Activated CD4-positive, alpha-beta T cell treated with anti-CD3 and anti-CD28 coated beads for 24 hours (primary cell): Measurements from ENCODE around the gene TIAM2.
"Not testable (repeated sequence)": the region's sequence is repeated elsewhere in the genome, so short reads cannot be mapped to it uniquely, and the experiment has no call there.

ENCODE experiments used
- DNase-seq, 2 donors: peaks; one replicate each; pipeline ENCODE4 v3.0.0-alpha.2; 2020; ENCODE audit warnings: low read depth in 2 of 2

The TIAM2 gene

GRCh38 chr6:155162682-155163081, 167.6 kb downstream of the TIAM2 start:
- DNase-seq, result no peak

DNA sequence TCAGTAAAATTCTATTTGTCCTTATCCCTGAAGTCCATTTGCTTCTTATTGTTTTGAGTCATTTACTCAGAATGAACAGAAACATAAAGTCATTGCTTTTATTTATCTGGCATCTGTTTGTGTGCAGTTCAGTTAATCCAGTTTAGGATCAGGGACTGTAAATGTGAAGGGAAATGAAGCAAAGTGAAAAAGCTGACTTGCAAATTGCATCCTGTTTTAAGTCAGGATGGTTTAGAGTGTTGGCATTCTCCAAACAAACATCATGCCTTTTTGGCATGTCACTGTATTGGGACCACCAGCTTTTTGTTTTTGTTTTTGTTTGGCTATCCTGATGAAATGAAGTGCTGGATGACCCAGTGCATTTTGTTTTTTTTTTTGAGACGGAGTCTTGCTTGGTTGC, 168.5 kb downstream of the TIAM2 start:
- no peak for DNase-seq

- no peak for DNase-seq
Measured at GRCh38 chr6:155165029-155165710, 170.1 kb downstream of the TIAM2 start.

DNA sequence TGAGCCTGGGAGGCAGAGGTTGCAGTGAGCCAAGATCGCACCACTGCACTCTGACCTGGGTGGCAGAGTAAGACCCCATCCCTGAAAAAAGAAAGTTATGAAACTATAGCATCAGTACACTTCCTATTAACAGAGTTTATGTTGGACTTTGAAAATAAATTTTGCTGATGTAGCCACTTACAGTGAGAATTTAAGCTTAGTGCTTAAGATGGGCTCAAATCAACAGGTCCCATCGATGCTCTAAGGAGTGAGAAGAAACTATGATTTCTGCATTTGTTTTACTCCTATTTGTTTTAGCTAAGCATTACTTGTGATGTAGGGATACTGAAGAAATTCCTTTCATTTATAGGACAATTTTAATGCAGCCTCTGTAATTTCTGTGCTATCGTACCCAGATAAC, 175.4 kb downstream of the TIAM2 start:
- no peak for DNase-seq

DNA sequence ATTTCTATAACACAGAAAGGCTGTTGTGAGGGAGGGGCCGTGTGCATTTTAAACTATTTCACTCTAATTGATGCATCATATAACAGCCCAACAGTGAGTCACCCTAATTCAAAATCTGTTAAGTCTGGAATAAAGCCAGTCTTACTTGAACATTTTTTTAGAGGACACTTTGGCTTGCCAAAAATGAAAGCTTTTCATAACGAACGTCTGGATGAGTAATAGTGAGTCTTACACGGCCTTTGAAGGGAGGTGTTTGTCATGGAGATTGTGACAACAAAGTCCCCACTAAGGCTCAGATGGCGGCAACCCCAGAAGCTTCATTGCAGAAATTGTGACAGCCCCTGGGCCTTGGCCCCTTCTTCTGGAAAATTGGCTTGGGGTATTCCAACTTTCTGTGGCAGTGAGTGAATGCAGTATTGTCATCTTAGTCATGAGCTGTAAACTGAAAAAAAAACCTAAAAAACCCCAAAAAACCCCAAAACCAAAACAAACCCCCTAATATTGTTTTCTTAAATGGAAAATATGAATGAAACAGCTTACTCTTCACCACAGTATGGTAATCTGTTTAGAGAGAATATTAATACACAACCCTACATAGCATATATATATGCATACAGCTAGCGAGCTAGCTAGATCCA, 176.1 kb downstream of the TIAM2 start:
- peak; percentile 67 to 72 for DNase-seq

DNA sequence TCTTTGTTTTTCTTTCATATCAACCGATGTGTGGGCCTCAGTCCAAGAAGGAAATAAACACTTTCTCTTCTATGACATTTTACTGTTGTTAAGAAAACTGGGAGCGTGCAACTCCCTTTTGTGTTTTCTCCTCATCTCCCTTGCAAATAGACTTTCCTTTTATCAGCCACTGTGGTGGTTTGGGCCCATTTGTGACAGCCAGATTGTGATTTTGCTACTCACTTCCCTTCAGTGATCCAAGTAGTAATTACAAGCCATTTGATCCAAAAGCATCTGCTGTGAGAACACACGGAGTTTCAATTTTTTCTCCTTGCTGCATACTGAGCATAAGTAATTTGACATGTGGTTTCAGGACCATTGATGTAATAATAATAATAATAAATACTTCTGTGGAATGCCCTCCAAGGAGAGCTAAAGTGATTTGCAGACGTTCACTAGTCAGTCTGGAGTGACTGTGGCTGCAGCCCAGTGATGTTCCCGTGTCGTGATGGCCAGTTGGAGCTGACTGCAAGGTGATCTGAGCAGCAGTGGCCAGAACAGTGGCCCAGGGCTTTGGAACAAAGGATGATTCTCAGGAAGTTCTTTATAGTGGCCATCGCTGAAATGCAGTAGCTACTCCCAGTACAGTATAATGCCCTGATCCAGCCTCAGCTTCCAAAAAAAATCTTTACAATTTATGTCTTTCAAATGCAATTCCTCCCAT, 176.8 kb downstream of the TIAM2 start:
- no peak for DNase-seq

GRCh38 chr6:155173488-155173887, 178.4 kb downstream of the TIAM2 start:
- no peak for DNase-seq

DNA sequence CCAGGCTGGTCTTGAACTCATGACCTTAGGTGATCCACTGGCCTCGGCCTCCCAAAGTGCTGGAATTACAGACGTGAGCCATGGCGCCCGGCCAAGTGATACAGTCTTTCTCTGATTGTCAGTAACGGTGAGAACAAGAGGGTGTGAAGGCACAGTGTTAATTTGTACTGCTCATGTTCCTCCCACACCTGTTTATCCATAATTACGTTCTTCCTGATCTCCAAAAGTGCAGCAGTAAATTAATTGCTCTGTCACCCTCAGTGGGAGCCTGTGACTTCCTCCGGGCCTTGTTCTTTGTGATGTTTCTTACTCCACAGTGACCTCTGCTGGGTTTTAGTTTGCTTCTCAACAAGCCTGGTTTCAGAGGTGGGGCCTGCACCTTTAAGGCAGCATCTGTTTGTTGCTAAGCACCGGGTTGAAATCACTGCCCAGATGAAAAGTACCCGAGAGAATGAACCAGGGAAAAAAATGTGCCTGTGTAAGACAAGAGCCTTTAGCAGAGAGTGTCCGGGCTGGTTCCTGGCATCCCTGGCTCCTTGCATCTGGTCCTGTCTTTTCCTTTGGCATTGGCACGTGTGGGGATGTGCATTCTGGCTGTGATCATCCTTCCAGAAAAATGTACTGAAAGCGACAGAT, 179.6 kb downstream of the TIAM2 start:
- peak in 1 of 2 donors; percentile 46 for DNase-seq

GRCh38 chr6:155177363-155177961, 182.3 kb downstream of the TIAM2 start:
- peak in 1 of 2 donors; percentile 65 for DNase-seq

DNA sequence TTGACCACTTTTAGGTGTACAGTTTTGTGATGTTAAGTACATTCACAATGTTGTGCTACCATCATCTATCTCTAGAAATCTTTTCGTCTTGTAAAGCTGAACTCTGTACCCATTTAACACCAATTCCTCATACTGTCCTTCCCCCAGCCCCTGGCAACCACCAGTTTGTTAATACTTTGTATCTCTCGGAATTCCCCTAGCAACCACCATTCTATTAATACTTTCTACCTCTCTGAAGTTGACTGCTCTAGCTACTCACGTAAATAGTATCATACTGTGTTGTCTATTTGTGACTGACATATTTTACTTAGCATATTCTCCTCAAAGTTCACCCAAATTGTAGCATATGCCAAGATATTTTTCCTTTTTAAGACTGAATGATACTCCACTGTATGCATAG, 186.4 kb downstream of the TIAM2 start:
- no peak for DNase-seq

DNA sequence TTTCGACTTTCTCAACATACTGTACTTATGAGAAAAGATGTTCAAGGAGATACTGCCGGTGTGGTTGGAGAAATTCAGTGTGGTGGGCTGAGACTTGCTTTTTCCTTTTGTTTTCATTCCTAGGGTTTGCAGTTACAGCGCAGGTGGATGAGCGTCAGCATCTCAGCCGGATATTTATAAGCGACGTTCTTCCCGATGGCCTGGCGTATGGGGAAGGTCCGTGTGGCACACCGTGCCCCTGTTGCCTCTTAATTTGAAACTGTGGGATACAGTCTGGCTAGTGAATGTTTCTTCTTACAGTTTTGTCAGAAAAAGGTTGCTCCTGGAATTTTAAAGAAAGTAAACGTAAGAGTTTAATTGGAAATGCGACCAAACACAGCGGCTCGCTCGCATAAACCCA, 187.0 kb downstream of the TIAM2 start:
- no peak for DNase-seq

GRCh38 chr6:155183095-155183494, 188.0 kb downstream of the TIAM2 start:
- DNase-seq, result no peak

GRCh38 chr6:155185041-155185440, 189.9 kb downstream of the TIAM2 start:
- DNase-seq, result not testable (repeated sequence)

DNA sequence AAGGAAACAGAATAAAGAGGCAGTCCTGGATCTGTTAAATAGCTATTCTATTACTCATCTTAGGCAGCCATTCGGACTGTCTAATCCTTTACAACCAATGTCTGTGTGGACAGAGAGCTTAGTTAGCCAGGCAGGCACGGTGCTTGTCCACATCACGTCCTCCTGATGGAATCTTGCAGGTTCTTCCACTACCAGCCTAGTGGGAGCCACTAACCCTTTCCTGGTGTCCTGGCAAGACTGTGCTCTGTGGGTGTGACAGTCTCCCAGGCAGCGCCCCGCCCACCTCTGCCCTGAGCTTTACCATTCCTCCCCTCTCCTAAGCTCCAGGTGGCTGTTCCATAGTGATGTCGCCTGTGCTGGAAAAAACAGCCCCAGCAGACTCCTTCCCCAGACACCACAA, 190.4 kb downstream of the TIAM2 start:
- DNase-seq, result no peak

DNA sequence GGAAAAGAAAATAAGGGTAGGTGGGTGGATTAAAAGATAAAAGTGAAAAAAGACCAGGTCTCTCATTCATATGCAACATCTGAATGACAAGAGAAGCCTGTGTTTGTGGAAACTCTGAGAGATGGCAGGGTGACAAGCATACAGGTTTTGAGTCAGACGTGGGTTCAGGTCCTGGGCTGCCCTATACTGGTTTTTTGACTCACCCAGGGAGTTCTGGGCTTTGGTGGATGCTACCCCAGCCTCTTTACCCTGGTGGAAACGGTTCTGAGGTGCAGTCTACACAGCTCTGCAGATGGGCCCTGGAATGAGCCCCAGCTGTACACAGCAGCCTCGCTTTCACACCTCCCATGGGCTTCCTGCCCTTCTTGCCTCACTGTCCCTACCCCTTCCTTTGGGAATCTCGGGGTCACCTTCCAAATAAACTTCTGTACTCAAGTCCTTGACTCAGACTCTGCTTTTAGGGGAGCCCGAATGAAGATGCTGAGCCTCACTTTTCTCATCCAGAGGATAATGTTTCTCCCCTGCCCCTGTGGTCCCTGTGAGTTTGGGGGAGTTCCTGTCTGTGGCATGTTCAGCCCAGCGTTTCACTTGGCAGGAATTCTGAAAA, 191.0 kb downstream of the TIAM2 start:
- peak; percentile 42 to 54 for DNase-seq

DNA sequence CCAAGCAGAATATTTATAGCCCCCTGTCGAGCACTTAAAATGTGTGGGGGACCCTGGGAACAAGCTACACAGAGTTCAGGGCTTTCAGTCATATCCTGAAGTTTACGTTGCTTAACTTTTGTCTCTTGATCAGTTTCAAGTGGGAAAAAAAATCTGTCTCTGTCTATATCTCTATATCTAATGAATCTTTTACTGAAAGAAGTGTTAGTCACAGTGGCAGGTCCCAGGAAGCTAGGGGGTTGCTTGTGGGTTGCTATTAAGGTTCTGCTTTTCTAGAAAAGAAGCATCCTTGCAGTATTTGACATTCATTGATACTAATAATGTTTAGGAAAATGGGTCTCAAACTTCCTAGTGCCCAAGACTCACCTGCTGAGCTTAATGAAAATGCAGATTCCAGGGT, 192.0 kb downstream of the TIAM2 start:
- no peak for DNase-seq

GRCh38 chr6:155187994-155188706, 193.0 kb downstream of the TIAM2 start:
- no peak for DNase-seq

DNA sequence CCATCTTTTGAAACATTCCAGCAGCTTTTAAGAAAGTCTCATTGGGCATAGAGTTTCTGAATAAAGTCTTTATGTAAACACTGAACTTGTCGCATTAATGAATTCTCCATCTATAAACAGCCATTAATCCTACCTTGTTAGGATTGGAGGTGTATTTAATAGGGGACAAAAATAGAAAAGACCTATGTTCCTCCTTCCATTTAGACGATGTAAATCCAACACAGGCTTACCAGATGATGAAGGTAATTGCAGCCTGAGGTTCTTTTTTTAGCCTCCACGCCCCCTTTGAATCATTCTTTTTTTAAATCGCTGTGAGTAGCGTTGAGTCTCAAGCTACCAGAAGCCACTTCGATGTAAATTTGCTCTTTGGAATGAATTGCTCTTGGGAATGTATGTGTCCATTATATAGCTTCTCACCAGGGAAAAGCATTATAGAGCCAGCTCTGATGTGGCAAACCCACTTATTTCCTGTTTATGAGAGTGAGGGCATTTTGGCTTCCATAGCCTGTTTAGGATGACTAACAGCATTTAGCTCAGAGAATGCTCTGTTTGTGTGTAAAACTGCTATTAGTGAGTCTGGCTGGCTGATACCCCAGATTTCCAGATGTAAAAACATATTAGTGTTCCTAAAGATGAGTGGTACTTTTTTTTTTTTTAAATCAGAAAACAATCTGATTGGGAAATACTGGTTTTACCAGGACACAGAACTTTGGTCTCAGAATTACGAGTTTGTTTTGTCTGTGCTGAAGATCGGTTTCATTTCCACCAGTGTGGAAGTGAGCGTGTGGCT, 193.8 kb downstream of the TIAM2 start:
- no peak for DNase-seq

DNA sequence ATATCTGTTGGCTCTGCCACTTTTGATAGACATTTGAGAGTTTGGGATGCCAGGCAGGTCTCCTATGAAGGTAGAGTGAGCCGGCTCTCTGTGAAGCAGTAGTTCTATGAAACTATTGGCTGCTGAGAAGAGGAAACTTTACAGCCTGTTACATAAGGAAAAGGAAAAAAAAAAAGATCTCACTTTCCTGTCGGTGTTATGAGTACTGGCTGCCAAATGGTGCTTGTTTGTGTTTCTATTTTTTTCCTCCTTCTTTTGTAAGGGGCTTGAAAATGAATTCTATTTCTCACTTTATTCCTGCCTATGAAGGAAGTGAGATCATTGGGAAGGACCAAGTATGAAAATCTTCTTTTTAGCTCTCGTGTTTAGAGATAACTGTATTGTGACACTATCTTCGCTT, 195.6 kb downstream of the TIAM2 start:
- no peak for DNase-seq

GRCh38 chr6:155193526-155193925, 198.4 kb downstream of the TIAM2 start:
- DNase-seq, result no peak
